ENCODE results near the gene NELFB. TPM values are rescaled to one million over a fixed set of nuclear protein-coding genes. Genes with fewer than 3 reads are reported as not detected.

The NELFB gene
- total and polyA plus RNA-seq, 9 of the 15 experiments (the other 6 are each of a cell fraction or from before 2014, with no cell fraction given), result 0.24 to 84.0 (median 29.7) TPM

GRCh38 chr9:137236238-137236935 lies 18.7 kb upstream of the NELFB start (continued):
- TF ChIP-seq RAD21 (CRISPR knock-in tag; conservative IDR thresholded peaks at IDR 0.05 in 1 of 2, IDR thresholded peaks at IDR 0.05 in 1 of 2) (peak; percentile 96), KAT8 (IDR thresholded peaks at IDR 0.05; ENCODE audit: low read depth) (no peak), BCLAF1 (IDR thresholded peaks at IDR 0.05; ENCODE audit: borderline replicate concordance in 1 of 2, control insufficient read depth in 1 of 2, low read depth in 2 of 2, low read length in 1 of 2) (no peak), CHAMP1 (IDR thresholded peaks at IDR 0.05) (no peak), ZNF239 (CRISPR knock-in tag; IDR thresholded peaks at IDR 0.05) (no peak), THRB (CRISPR knock-in tag; conservative IDR thresholded peaks at IDR 0.05) (no peak), CBFA2T3 (IDR thresholded peaks at IDR 0.05) (peak; percentile 92), ZNF174 (CRISPR knock-in tag; IDR thresholded peaks at IDR 0.05) (no peak), FOXM1 (IDR thresholded peaks at IDR 0.05; ENCODE audit: low read depth) (peak; percentile 67), FOXM1 (CRISPR knock-in tag; IDR thresholded peaks at IDR 0.05; ENCODE audit: low read depth) (peak; percentile 64; the same call in 1 of the 2 replicates), DLX4 (CRISPR knock-in tag; IDR thresholded peaks at IDR 0.05) (no peak), RUNX1 (IDR thresholded peaks at IDR 0.05; ENCODE audit: low read depth) (no peak), PML (IDR thresholded peaks at IDR 0.05; ENCODE audit: low read length) (no peak; the same call in 1 of the 2 replicates), TAF1 (IDR thresholded peaks at IDR 0.05; ENCODE audit: control insufficient read depth, extremely low read depth, insufficient read depth, low read length, severe bottlenecking) (peak; percentile 29), STAT6 (CRISPR knock-in tag; IDR thresholded peaks at IDR 0.05) (0 out of 2 replicates have a peak, but pooled peaks have one; percentile 76), TAF9B (IDR thresholded peaks at IDR 0.05; ENCODE audit: partially characterized antibody) (no peak), SIN3B (IDR thresholded peaks at IDR 0.05; ENCODE audit: low read depth) (no peak), ZNF75A (CRISPR knock-in tag; IDR thresholded peaks at IDR 0.05) (no peak)
